Upper lobe of right lung (tissue), 1 donor: ENCODE results near the gene EML1. TPM values are rescaled to one million over a fixed set of nuclear protein-coding genes. Genes with fewer than 3 reads are reported as not detected.

Experiments
- ATAC-seq: fragments of 200-7000 bp; cut with Tn5 transposase; one replicate; pipeline ENCODE4 v1.9.1; 2020; ENCODE audit warnings: mild to moderate bottlenecking, moderate library complexity
- DNase-seq: peaks from one replicate; pipeline ENCODE4 v3.0.0-alpha.2; 2020
- H3K27ac ChIP-seq: fragments of 200-600 bp; one replicate; pipeline ENCODE4 v1.8.0; 2022
- H3K27me3 ChIP-seq: fragments of 200-600 bp; one replicate; pipeline ENCODE4 v1.8.0; 2022; ENCODE audit warnings: mild to moderate bottlenecking
- H3K36me3 ChIP-seq: fragments of 200-600 bp; one replicate; pipeline ENCODE4 v1.8.0; 2022
- H3K4me1 ChIP-seq: fragments of 200-600 bp; one replicate; pipeline ENCODE4 v1.8.0; 2022
- H3K4me3 ChIP-seq: fragments of 200-600 bp; one replicate; pipeline ENCODE4 v1.8.0; 2022; ENCODE audit warnings: mild to moderate bottlenecking
- H3K9me3 ChIP-seq: fragments of 200-600 bp; one replicate; pipeline ENCODE4 v1.8.0; 2022
- intact Hi-C: fragments of 100-400 bp; cut with DNase I; formaldehyde crosslinking; loops from one replicate; pipeline ENCODE4 v1.11.0; 2022
- total RNA-seq: library from RNA; stranded (reverse); fragmentation: NEBNext Ultra II Directional; extraction: Animal tissue kit (Norgen Biotek cat#: 25700); gene quantifications from one replicate; pipeline ENCODE4 v1.2.1, GENCODE V29; 2021
- TF ChIP-seq, protein P1 (sequence below): fragments of 200-600 bp; IDR thresholded peaks from one replicate; pipeline ENCODE4 v1.8.0; 2022; ENCODE audit warnings: antibody characterized with exemption
- donor health status: DM: no; HTN: yes; CAD: no; lungs with severe emphysema.

EML1 gene
- total RNA-seq, 1 donor from 2014 or later, result 42.2 TPM

GRCh38 chr14:99815696-99816095 is 22.5 kb downstream of the EML1 start:
- Histone ChIP-seq H3K9me3 (no peaks in the 10 kb centered on the region), H3K27me3 (no peaks in the 10 kb centered on the region), H3K4me3 (no peak overlapping the region), H3K4me1 (no peaks in the 10 kb centered on the region), H3K36me3 (no peaks in the 10 kb centered on the region), H3K27ac (no peak overlapping the region)
- intact Hi-C loops, result no loop called here
- TF ChIP-seq, protein P1, sequence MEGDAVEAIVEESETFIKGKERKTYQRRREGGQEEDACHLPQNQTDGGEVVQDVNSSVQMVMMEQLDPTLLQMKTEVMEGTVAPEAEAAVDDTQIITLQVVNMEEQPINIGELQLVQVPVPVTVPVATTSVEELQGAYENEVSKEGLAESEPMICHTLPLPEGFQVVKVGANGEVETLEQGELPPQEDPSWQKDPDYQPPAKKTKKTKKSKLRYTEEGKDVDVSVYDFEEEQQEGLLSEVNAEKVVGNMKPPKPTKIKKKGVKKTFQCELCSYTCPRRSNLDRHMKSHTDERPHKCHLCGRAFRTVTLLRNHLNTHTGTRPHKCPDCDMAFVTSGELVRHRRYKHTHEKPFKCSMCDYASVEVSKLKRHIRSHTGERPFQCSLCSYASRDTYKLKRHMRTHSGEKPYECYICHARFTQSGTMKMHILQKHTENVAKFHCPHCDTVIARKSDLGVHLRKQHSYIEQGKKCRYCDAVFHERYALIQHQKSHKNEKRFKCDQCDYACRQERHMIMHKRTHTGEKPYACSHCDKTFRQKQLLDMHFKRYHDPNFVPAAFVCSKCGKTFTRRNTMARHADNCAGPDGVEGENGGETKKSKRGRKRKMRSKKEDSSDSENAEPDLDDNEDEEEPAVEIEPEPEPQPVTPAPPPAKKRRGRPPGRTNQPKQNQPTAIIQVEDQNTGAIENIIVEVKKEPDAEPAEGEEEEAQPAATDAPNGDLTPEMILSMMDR, result no peak
- ATAC-seq (no peak), DNase-seq (no peak)

DNA sequence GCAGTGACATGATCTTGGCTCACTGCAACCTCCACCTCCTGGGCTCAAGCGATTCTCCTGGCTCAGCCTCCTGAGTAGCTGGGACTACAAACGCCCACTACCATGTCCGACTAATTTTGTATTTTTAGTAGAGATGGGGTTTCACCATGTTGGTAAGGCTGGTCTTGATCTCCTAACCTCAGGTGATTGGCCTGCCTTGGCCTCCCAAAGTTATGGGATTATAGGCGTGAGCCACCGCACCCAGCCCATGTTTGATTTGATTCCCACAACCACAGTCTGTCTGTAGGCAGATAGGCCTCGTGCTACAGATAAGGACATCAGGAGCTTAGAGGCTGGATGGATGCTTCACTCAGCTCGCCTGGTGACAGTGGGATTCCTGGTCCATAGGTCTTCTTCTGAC is 23.0 kb downstream of the EML1 start:
- no peak overlapping the region for H3K27ac ChIP-seq
- ATAC-seq, result no peak

GRCh38 chr14:99816642-99817041 is 23.4 kb downstream of the EML1 start:
- Histone ChIP-seq H3K4me1 (peaks cover 1% of the 10 kb centered on the region), H3K27ac (no peak overlapping the region), H3K9me3 (no peaks in the 10 kb centered on the region), H3K36me3 (no peaks in the 10 kb centered on the region), H3K4me3 (no peak overlapping the region), H3K27me3 (no peaks in the 10 kb centered on the region)
- TF ChIP-seq, protein P1, result no peak
- DNase-seq (no peak), ATAC-seq (no peak)
- intact Hi-C loops, result no loop called here

More for the DNA sequence above, 23.0 kb downstream of the EML1 start:
- Histone ChIP-seq H3K9me3 (no peaks in the 10 kb centered on the region), H3K36me3 (no peaks in the 10 kb centered on the region), H3K4me3 (no peak overlapping the region), H3K4me1 (no peaks in the 10 kb centered on the region), H3K27me3 (no peaks in the 10 kb centered on the region)
- intact Hi-C loops, result no loop called here
- no peak for DNase-seq
- TF ChIP-seq, protein P1, result no peak

DNA sequence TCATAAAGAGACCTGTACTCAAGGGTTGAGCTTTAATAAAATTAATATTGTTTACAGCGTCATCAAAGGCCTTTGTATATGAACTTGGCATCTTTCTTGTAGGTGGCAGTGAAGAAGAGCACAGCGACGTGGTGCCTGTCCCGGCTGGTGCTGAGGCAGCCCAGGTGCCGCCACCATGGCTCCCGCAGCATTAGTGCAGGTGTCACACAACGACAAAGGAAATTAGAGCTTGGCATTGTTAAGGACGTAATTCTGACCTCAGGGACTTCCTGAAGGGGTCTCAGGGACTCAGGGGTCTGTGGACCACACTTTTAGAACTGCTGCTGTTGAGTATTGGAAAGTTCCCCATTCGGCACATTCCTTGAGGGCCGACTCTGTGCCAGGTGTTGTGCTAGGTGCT is 24.1 kb downstream of the EML1 start:
- TF ChIP-seq, protein P1, result no peak
- Histone ChIP-seq H3K4me3 (no peak overlapping the region), H3K27ac (no peak overlapping the region), H3K9me3 (no peaks in the 10 kb centered on the region), H3K4me1 (peaks cover 8% of the 10 kb centered on the region), H3K36me3 (no peaks in the 10 kb centered on the region), H3K27me3 (no peaks in the 10 kb centered on the region)
- no peak for ATAC-seq
- intact Hi-C loops, result no loop called here
- no peak for DNase-seq

DNA sequence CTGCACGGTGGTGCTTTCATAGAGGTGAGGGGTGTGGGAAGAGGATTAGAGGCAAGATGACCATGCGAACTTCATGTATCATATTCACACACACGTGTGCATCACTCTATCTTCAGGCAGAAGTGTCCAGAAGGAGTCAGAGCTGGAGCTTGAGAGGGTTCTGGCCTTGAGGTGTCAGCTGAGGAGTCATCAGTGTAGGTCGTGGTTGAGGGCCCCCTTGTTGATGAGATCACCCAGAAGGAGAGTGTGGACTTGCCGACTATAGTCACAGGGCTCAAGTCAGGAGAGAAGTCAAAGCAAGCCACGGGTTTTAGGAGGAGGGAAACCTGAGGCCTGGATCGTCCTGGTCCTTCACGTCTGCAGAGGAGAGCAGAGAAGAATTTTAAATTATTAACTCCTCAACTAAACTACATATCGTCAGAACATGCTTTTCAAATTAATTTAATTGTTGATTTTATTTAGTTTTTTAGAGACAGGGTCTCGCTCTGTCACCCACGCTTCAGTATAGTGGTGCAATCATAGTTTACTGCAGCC is 25.4 kb downstream of the EML1 start:
- ATAC-seq, result no peak
- Histone ChIP-seq H3K27me3 (no peaks in the 10 kb centered on the region), H3K4me1 (peaks cover 9% of the 10 kb centered on the region), H3K4me3 (no peak overlapping the region), H3K27ac (no peak overlapping the region), H3K36me3 (no peaks in the 10 kb centered on the region), H3K9me3 (no peaks in the 10 kb centered on the region)
- TF ChIP-seq, protein P1, result no peak
- intact Hi-C loops, result no loop called here
- DNase-seq, result no peak

DNA sequence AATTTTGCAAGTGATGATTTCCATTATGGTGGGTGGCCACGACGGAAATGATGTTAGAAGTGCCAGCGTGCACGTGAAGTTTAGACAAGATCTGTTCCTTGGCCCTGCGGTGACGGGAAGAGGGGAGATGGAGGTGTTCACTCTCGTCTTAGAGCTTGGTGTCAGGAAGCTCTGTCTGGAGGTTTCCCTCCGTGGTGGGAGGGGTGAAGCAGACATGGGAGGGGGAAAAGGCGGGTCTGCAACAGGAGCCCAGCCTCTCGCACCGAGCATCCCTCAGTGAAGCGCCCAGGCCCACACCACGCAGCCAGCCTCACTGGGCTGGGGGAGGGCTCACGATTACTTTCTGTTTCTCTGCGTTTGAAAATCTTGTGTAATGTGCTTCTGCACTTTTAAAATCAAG is 26.3 kb downstream of the EML1 start:
- H3K4me1 ChIP-seq, result peaks cover 9% of the 10 kb centered on the region
- no peak overlapping the region for H3K27ac ChIP-seq
- no peaks in the 10 kb centered on the region for H3K9me3 ChIP-seq
- H3K27me3 ChIP-seq, result no peaks in the 10 kb centered on the region
- no peak overlapping the region for H3K4me3 ChIP-seq
- ATAC-seq (no peak), DNase-seq (no peak)
- intact Hi-C loops, result no loop called here
- TF ChIP-seq, protein P1, result no peak
- H3K36me3 ChIP-seq, result no peaks in the 10 kb centered on the region
